ENCODE results near the gene MRPL51. TPM values are rescaled to one million over a fixed set of nuclear protein-coding genes. Genes with fewer than 3 reads are reported as not detected.

MRPL51 gene
- total and polyA plus RNA-seq, 9 of the 15 experiments (the other 6 are each of a cell fraction or from before 2014, with no cell fraction given), result 127 to 727 (median 208) TPM

DNA sequence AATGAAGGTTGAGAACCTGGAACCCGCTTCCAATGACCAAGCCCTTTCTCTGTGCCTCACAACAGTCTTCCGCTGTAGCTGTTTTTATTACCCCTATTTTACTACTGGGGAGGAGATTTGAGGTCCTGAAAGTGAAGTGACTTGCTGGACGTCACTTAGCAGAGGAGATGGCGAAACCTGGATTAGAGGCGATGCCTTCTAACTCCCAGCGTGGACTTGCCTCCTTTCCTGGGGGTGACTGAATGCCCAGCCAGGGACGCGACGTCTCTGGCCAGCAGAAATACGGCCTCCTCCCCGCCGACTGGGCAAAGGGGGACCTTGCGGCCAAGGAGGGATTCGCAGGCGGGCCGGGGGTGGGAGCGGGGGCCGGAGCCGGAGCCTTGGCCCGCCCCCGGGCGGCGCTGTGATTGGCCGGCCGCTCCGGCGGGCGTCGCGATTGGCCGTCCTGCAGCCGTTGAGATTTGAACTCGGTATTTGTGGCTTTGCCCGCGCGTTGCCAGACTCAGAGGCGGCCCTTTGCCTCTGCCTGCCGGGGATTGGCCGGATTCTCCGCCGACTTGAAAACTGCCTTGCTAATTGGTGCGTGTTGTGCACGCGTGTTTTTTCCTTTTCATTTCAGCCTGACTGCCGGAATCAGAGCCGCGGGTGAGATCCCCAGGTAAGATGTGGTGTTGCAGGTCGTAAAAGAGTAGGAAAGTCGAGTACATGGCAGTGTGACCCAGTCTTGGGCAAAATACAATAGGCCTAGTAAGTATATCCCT lies 615 bp upstream of the MRPL51 start, which contains the start of gene NCAPD2:
NCAPD2 (plus strand) TSS at position 606 of the 761 bp plus-strand sequence. CDS start 997 bp downstream, outside the sequence.
- BruUV-seq (replicated peaks), result no TSS peak
- FAIRE-seq (peak; percentile 87), ATAC-seq (peak; percentile 94), DNase-seq (ENCODE audit: extremely low read depth in 1 of 4, low spot score in 3 of 4) (peak; percentile 95 to 97 (median 96))
- Histone ChIP-seq H4K20me1 (replicated peaks; ENCODE audit: control insufficient read depth, insufficient read depth, low read length) (no peaks in the 10 kb centered on the region), H3K27me3 (ENCODE audit: control insufficient read depth in 2 of 2, insufficient read depth in 2 of 2, low read length in 2 of 2) (no peaks in the 10 kb centered on the region), H3K9me1 (ENCODE audit: control insufficient read depth, insufficient read depth, low read length) (no peaks in the 10 kb centered on the region), H3K4me2 (ENCODE audit: insufficient read depth, low read length) (peak within 1 kb of the TSS; percentile 89), H3K79me2 (ENCODE audit: control insufficient read depth, insufficient read depth, low read length) (peaks cover 44% of the 10 kb centered on the region), H3K4me3 (peak within 1 kb of the TSS; percentile 50), H3K9ac (ENCODE audit: insufficient read depth in 1 of 2, low read depth in 2 of 2, low read length in 2 of 2) (peak within 1 kb of the TSS; percentile 83 to 94), H3K27ac (ENCODE audit: extremely low read depth, low read depth, low read length) (peak within 1 kb of the TSS; percentile 86), H3K4me1 (replicated peaks in 1 of 2; ENCODE audit: control insufficient read depth in 2 of 2, insufficient read depth in 2 of 2, low read length in 2 of 2) (peaks cover 0 to 15% of the 10 kb centered on the region in 2 experiments; a peak in 3 of 5 replicates), H3K36me3 (ENCODE audit: control insufficient read depth, insufficient read depth, low read length) (peaks cover 42% of the 10 kb centered on the region), H2AFZ (ENCODE audit: low read depth, low read length) (peak within 1 kb of the TSS; percentile 92), H3K9me3 (replicated peaks; ENCODE audit: control insufficient read depth, insufficient read depth, low read depth, low read length) (no peaks in the 10 kb centered on the region)
- CTCF ChIA-PET (ENCODE audit: low intra/inter-chr PET ratio), result no interaction called here
- in situ Hi-C loops (cut with MboI), result no loop called here
- under 1% methylated on average over 27 of the region's 49 CpGs for WGBS (ENCODE audit: insufficient coverage, low coverage, missing lambda C conversion rate)
- POLR2A ChIA-PET, result interaction anchor here (0.6 to 1.9 kb wide), 11 partner anchors 8 to 275 kb away, joined by 3 to 12 read pairs (median 4); partner anchors contain the start of genes GAPDH, TAPBPL and VAMP1
- intact Hi-C loops (cut with micrococcal nuclease), result loop anchor here (2.0 kb wide), 1 partner anchor 41 kb away; the partner anchor contains the start of gene GAPDH
- TF ChIP-seq NFIC (IDR thresholded peaks at IDR 0.05) (peak; percentile 73), TAF7 (tag; IDR thresholded peaks at IDR 0.05) (peak; percentile 78), POLR2B (IDR thresholded peaks at IDR 0.05; ENCODE audit: low read depth, partially characterized antibody) (peak; percentile 49), PHF21A (IDR thresholded peaks at IDR 0.05; ENCODE audit: borderline replicate concordance, low read depth) (peak; percentile 87; the same call in 1 of the 2 replicates), E2F6 (IDR thresholded peaks at IDR 0.05; ENCODE audit: borderline replicate concordance in 1 of 2, extremely low read depth in 1 of 2, insufficient read depth in 1 of 2, insufficient read length in 1 of 2, low read depth in 1 of 2, low read length in 1 of 2, poor library complexity in 1 of 2, severe bottlenecking in 1 of 2) (peak; percentile 16 to 73), ATF1 (CRISPR knock-in tag; IDR thresholded peaks at IDR 0.05) (no peak), ATF1 (tag; IDR thresholded peaks at IDR 0.05) (peak; percentile 65), HIVEP1 (CRISPR knock-in tag; IDR thresholded peaks at IDR 0.05) (0 out of 2 replicates have a peak, but pooled peaks have one; percentile 5), ZBTB7A (IDR thresholded peaks at IDR 0.05; ENCODE audit: borderline replicate concordance, control insufficient read depth, low read depth, low read length) (peak; percentile 49; the same call in 1 of the 2 replicates), PML (IDR thresholded peaks at IDR 0.05; ENCODE audit: low read length) (peak; percentile 29; the same call in 1 of the 2 replicates), THRAP3 (IDR thresholded peaks at IDR 0.05; ENCODE audit: borderline replicate concordance) (no peak), NEUROD1 (IDR thresholded peaks at IDR 0.05; ENCODE audit: borderline replicate concordance, low read depth, low read length, partially characterized antibody) (peak; percentile 45)
- TF ChIP-seq, protein P1, sequence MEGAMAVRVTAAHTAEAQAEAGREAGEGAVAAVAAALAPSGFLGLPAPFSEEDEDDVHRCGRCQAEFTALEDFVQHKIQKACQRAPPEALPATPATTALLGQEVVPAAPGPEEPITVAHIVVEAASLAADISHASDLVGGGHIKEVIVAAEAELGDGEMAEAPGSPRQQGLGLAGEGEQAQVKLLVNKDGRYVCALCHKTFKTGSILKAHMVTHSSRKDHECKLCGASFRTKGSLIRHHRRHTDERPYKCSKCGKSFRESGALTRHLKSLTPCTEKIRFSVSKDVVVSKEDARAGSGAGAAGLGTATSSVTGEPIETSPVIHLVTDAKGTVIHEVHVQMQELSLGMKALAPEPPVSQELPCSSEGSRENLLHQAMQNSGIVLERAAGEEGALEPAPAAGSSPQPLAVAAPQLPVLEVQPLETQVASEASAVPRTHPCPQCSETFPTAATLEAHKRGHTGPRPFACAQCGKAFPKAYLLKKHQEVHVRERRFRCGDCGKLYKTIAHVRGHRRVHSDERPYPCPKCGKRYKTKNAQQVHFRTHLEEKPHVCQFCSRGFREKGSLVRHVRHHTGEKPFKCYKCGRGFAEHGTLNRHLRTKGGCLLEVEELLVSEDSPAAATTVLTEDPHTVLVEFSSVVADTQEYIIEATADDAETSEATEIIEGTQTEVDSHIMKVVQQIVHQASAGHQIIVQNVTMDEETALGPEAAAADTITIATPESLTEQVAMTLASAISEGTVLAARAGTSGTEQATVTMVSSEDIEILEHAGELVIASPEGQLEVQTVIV (CRISPR knock-in tag; IDR thresholded peaks at IDR 0.05; ENCODE audit: borderline replicate concordance), result no peak
- TF ChIP-seq, protein P2, sequence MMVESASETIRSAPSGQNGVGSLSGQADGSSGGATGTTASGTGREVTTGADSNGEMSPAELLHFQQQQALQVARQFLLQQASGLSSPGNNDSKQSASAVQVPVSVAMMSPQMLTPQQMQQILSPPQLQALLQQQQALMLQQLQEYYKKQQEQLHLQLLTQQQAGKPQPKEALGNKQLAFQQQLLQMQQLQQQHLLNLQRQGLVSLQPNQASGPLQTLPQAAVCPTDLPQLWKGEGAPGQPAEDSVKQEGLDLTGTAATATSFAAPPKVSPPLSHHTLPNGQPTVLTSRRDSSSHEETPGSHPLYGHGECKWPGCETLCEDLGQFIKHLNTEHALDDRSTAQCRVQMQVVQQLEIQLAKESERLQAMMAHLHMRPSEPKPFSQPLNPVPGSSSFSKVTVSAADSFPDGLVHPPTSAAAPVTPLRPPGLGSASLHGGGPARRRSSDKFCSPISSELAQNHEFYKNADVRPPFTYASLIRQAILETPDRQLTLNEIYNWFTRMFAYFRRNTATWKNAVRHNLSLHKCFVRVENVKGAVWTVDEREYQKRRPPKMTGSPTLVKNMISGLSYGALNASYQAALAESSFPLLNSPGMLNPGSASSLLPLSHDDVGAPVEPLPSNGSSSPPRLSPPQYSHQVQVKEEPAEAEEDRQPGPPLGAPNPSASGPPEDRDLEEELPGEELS (CRISPR knock-in tag; IDR thresholded peaks at IDR 0.05; ENCODE audit: borderline replicate concordance), result 0 out of 2 replicates have a peak, but pooled peaks have one; percentile 58
